Right lobe of liver (tissue), 4 donors: ENCODE measurements around the gene MRPL40.

Experiments
- CTCF ChIP-seq, 4 donors: fragments of 200-600 bp in 3 of 4; fragments of 450-650 bp in 1 of 4; IDR thresholded peaks; one replicate each; pipeline versions ENCODE4 v1.5.1 to v1.8.0; 2016 to 2022; ENCODE audit warnings: antibody characterized with exemption in 4 of 4, mild to moderate bottlenecking in 2 of 4
- POLR2A ChIP-seq: fragments of 450-650 bp; IDR thresholded peaks from one replicate; pipeline ENCODE4 v1.6.1; 2017; ENCODE audit warnings: antibody characterized with exemption, mild to moderate bottlenecking
- donor health status: DM: no; HTN: no; CAD: no.
- donor health status: DM: no; HTN: no; CAD: no.
- donor health status: DM: no; HTN: yes; CAD: no.

- TF ChIP-seq CTCF (IDR thresholded peaks at IDR 0.05), result no peak
- no peak for TF ChIP-seq POLR2A
Measured at GRCh38 chr22:19383292-19383691, 49.1 kb upstream of the MRPL40 start.
